Esophagus (tissue), 2 donors: ENCODE data around the gene REEP6. TPM values are rescaled to one million over a fixed set of nuclear protein-coding genes. Genes with fewer than 3 reads are reported as not detected.
A peak's percentile ranks its signal among the peaks of the same experiment; 100 is the strongest.

ENCODE experiments used
- H3K27ac ChIP-seq, 2 donors: one replicate each; pipeline ENCODE4 v1.5.1; 2013; ENCODE audit warnings: low read depth in 2 of 2, mild to moderate bottlenecking in 2 of 2, inconsistent platforms in 1 of 2, low read length in 1 of 2, moderate library complexity in 1 of 2
- H3K27me3 ChIP-seq, 2 donors: one replicate each; pipeline ENCODE4 v1.6.1; 2013; ENCODE audit warnings: low read length in 2 of 2, control low read depth in 1 of 2, mild to moderate bottlenecking in 1 of 2; ENCODE audit not compliant: insufficient read depth in 2 of 2, control insufficient read depth in 1 of 2
- H3K36me3 ChIP-seq, 2 donors: one replicate each; pipeline ENCODE4 v1.6.1; 2013; ENCODE audit warnings: low read length in 1 of 2; ENCODE audit not compliant: control insufficient read depth in 2 of 2, insufficient read depth in 2 of 2
- H3K4me1 ChIP-seq, 2 donors: one replicate each; pipeline ENCODE4 v1.6.1; 2013; ENCODE audit warnings: low read length in 1 of 2; ENCODE audit not compliant: control insufficient read depth in 2 of 2, insufficient read depth in 2 of 2
- H3K4me3 ChIP-seq, 2 donors: one replicate each; pipeline ENCODE4 v1.5.1; 2013; ENCODE audit warnings: low read length in 2 of 2, mild to moderate bottlenecking in 2 of 2, low read depth in 1 of 2, moderate library complexity in 1 of 2
- H3K9me3 ChIP-seq, 2 donors: one replicate each; pipeline ENCODE4 v1.6.1; 2013; ENCODE audit warnings: mild to moderate bottlenecking in 2 of 2, low read depth in 1 of 2, low read length in 1 of 2, moderate library complexity in 1 of 2; ENCODE audit not compliant: control insufficient read depth in 2 of 2, insufficient read depth in 1 of 2
- WGBS, 2 donors: extraction: QIAGEN DNeasy Blood & Tissue Kit; methylation state at CpG; one replicate each; pipeline ENCODE4 v1.1.7; 2013; 5-methylcytosine and 5-hydroxymethylcytosine counted together
- polyA plus RNA-seq, 2 donors: library from polyadenylated mRNA; stranded (reverse); fragments of 200-250 nt; gene quantifications; one replicate each; pipeline ENCODE4 v1.2.3, GENCODE V29; 2013
- donor health status: healthy with polysubstance abuse.
- donor health status: Bipolar disorder and iron deficiency.

The REEP6 gene
- polyA plus RNA-seq, result 10 to 100 TPM; 10.1 to 14.4 TPM

DNA sequence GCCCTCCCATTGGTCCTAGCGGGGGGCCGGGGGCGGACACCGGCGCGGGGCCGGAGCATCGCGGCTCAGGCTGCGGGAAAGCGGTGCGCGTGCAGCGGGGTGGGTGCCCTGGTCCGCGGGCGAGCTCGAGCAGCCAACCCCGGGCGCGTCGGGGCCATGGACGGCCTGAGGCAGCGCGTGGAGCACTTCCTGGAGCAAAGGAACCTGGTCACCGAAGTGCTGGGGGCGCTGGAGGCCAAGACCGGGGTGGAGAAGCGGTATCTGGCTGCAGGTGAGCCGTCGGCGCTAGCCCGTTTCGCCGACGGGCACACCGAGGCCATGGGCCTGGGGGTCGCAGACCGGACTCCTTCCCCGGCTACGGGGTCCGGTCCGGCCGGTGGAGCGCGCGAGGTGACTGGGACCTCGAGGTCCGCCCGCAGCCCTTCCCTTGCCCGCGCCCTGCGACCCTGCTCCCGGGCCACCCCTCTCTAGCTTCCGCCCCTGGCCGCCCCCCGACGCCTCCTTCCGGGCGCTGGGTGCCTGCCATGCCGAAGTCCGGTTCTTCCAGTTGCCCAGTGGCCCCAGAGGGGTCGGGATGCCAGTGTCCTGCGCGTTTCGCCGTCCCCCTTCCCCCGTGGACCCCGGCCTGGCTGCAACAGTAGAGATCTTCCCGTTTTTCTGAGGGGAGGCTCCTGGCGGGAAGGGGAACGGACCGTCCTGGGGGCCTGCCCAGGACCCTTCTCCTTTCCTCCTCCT lies at the start of gene REEP6:
TSS of gene REEP6 (plus strand) at position 68 of the 735 bp plus-strand sequence. CDS start at position 157, 89 bp downstream.
- peak within 1 kb of the TSS; percentile 83 to 87 for H3K27ac ChIP-seq

DNA sequence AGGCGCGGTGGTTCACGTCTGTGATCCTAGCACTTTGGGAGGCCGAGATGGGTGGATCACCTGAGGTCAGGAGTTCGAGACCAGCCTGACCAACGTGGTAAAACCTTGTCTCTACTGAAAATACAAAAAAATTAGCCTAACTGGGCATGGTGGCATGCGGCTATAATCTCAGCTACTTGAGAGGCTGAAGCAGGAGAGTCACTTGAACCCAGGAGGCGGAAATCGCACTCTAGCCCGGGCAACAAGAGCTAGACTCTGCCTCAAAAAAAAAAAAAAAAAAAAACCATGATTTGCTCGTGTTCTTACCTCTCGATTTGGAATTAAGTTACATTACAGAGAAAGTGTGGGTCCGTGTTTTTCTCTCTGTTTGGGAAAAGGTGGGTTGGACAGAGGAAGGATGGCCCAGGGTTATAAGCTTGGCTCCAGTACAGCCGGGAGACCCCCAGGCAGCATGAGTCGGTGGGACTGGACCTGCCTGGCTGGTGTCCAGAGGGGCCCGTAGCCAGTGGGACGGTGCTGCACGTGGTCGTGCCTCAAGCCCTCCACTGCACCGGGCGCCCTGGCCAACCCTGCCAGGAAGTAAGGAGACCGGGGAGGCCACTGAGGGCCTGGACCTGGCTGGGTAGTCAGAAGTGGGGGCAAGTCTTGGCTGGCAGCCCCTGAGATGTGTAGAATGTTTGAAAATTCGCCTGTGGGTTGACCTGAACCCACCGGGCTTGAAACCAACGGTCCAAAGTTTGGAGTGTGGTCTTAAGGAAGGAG lies 49.1 kb upstream of the REEP6 start:
- Histone ChIP-seq H3K27me3 (peaks cover 0 to 8% of the 10 kb centered on the region in 2 donors), H3K27ac (no peak overlapping the region), H3K36me3 (peaks cover 4 to 25% of the 10 kb centered on the region in 2 donors), H3K4me3 (no peak overlapping the region), H3K4me1 (peaks cover 7 to 13% of the 10 kb centered on the region in 2 donors), H3K9me3 (no peaks in the 10 kb centered on the region)
- WGBS, 2 donors, result 80 to 86% methylated on average over 25 of the region's 25 CpGs

More for the DNA sequence above, at the start of gene REEP6:
- 4% methylated on average over 65 to 73 of the region's 73 CpGs for WGBS, 2 donors
- Histone ChIP-seq H3K4me1 (peaks cover 0 to 9% of the 10 kb centered on the region in 2 donors), H3K36me3 (no peaks in the 10 kb centered on the region), H3K9me3 (no peaks in the 10 kb centered on the region), H3K27me3 (no peaks in the 10 kb centered on the region), H3K4me3 (peak within 1 kb of the TSS; percentile 49 to 71)

DNA sequence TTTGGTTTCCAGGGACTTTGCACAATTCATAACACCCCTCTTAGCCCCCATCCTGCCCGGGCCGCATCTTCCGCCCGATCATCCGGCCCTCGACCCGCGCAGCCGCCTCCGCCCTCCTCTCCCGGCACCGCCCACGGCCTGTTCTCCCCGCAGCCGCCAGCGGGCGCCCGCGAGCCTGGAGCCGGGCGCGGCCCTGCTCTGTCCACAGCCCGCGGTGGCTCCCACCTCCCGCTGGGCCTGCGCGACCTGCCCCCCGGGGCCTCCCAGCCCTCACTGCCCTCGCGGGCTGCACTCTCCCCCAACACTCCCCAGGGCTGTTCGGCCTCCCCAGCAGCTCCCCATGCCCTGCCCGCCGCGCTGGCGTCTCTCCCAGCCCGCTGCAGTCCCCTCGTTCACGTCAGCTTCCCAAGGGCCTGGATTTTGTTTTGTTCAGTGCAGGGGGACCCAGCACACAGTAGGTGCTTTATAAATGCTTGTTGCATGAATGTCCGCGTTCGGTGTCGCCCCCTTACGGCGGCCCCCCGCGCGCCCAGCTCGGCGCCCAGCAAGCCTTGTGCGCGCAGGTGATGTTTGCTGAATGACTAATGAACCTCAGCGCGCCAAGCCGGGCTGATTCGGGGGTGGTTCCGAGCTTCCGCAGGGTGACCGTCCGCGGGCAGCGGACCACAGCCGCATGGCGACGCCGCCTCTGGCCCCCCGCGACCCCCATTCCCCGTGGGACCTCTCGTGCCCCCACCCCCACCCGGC lies 45.6 kb upstream of the REEP6 start:
- Histone ChIP-seq H3K27me3 (peaks cover 3 to 26% of the 10 kb centered on the region in 2 donors), H3K27ac (no peak overlapping the region), H3K4me3 (peak overlapping the region; percentile 25 to 28), H3K4me1 (peaks cover 3 to 6% of the 10 kb centered on the region in 2 donors), H3K36me3 (peaks cover 4 to 17% of the 10 kb centered on the region in 2 donors), H3K9me3 (no peaks in the 10 kb centered on the region)
- WGBS, 2 donors, result 1 to 2% methylated on average over 52 to 70 of the region's 70 CpGs

DNA sequence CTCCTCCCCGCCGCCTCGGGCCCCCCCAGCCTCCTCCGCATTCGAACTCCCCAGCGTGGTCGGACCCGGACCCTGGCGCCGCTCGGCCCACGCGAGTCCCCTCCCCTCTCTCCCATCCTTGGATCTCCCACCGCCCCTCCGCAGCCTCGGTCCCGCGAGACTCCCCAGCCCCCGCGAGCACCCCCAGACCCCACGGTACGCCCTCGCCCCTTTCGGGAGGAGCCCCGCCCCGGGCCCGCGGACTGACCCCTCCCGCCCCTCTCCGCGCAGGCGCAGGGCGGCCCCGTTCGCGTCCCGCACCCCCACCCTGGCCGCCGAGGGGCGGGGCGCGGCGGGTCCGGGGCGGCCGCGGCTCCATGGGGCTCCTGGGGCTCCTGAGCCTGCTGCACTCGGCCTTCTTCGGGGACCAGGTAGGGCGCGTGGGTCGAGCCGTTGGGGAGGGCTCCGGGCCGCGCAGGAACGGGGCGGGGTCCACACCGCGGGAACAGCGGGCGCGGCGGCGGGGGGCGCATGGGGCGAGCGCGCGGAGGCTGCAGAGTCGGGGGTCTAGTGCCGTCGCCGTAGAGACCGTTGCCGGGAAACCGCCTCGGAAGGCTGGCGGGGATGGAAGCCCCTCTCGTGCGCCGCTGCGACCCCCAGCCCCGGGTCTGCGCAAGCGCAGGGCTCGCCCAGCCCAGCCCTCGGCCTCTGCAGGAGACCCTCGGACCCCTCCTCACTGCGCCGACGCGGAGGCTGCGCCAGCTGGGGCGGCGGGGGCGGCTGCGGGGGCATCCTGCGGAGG lies 44.9 kb upstream of the REEP6 start:
- H3K9me3 ChIP-seq, result no peaks in the 10 kb centered on the region
- peaks cover 0 to 6% of the 10 kb centered on the region in 2 donors for H3K4me1 ChIP-seq
- WGBS, 2 donors, result 2% methylated on average over 77 to 99 of the region's 99 CpGs
- peaks cover 3 to 31% of the 10 kb centered on the region in 2 donors for H3K27me3 ChIP-seq
- no peak overlapping the region for H3K27ac ChIP-seq
- H3K36me3 ChIP-seq, result peaks cover 4 to 10% of the 10 kb centered on the region in 2 donors
- peak overlapping the region in 1 of 2 donors; percentile 25 for H3K4me3 ChIP-seq

DNA sequence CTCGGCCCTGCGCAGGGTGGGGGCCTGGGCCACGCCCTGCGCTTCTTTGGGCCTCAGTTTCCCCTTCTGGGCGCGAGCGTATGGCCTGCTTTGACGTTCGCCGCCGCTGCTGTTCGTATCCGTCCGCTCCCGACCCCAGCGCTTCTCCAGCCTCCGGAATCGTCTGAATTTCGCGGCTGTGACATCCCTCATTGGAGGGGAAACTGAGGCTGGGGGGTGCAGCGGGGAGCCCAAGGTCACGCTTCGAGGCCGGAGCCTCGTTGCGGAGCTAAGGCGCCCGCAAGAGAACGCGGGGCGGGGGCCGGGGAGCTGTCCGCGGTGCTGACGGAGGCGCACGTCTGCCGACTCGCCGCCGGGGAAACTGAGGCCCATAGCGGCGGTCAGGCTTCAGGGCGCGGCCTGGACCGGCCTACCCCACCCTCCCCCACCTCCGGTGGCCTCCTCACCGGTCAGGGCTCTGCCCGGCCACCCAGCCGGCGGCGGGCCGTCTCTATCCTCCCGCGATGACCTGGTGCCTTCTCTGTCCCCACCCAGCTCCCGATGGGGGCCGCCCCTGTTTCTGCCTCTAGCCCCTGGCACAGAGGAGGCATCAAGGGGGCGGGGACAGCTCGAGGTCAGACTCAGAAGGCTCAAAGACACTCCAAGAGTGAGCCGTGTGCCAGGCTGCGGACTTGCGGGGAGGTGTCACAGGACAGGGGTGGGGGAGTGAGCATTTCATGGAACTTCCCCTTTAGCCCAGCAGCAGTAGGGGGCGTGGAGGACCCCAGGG lies 44.1 kb upstream of the REEP6 start:
- peaks cover 0 to 6% of the 10 kb centered on the region in 2 donors for H3K4me1 ChIP-seq
- peaks cover 3 to 31% of the 10 kb centered on the region in 2 donors for H3K27me3 ChIP-seq
- H3K9me3 ChIP-seq, result no peaks in the 10 kb centered on the region
- H3K4me3 ChIP-seq, result no peak overlapping the region
- no peak overlapping the region for H3K27ac ChIP-seq
- peaks cover 3 to 4% of the 10 kb centered on the region in 2 donors for H3K36me3 ChIP-seq
- 4 to 5% methylated on average over 45 to 63 of the region's 63 CpGs for WGBS, 2 donors

DNA sequence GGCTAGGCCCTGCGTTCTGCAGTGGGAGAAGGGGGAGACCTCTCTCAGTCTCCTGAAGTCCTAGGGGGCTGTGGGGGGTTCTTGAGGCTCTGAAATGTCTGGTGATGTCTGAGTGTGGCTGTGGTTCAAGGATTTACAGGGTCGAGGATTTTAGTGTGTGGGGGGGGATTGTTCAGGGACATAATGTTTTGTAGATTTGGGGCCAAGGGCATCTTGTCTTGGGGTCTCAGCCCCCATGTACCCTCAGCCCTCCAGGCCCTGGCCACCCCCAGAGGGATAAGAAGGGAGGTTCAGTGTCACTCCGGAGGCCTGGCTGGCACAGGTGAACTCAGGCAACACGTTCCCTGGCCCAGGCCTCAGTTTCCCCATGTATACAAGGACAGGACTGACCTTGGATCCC lies 43.5 kb upstream of the REEP6 start:
- Histone ChIP-seq H3K36me3 (no peaks in the 10 kb centered on the region), H3K4me3 (no peak overlapping the region), H3K4me1 (peaks cover 0 to 11% of the 10 kb centered on the region in 2 donors), H3K27me3 (peaks cover 3 to 36% of the 10 kb centered on the region in 2 donors), H3K27ac (no peak overlapping the region), H3K9me3 (no peaks in the 10 kb centered on the region)
- WGBS, 2 donors, result 11 to 25% methylated on average over 4 of the region's 4 CpGs

DNA sequence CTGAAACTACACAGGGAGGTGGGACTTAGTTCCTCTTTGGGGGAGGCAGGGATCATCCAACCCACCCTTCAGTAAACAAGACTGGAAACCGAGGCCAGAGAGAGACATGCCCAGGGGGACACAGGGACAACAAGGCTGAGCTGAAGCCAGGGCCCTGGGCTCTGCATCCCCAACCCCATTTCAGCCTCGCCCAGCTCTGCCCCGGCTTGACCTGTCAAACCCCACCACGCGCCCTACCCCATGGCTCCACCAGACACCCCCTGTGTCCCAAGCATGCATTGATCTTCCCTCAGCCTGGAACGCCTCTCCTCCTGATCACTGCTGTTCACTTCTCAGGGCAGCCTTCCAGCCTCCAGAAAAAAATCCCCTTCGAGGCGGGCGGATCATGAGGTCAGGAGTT lies 43.0 kb upstream of the REEP6 start:
- Histone ChIP-seq H3K4me3 (no peak overlapping the region), H3K36me3 (no peaks in the 10 kb centered on the region), H3K27me3 (peaks cover 3 to 40% of the 10 kb centered on the region in 2 donors), H3K27ac (no peak overlapping the region), H3K4me1 (peaks cover 1 to 14% of the 10 kb centered on the region in 2 donors), H3K9me3 (no peaks in the 10 kb centered on the region)
- 69 to 76% methylated on average over 9 of the region's 9 CpGs for WGBS, 2 donors

DNA sequence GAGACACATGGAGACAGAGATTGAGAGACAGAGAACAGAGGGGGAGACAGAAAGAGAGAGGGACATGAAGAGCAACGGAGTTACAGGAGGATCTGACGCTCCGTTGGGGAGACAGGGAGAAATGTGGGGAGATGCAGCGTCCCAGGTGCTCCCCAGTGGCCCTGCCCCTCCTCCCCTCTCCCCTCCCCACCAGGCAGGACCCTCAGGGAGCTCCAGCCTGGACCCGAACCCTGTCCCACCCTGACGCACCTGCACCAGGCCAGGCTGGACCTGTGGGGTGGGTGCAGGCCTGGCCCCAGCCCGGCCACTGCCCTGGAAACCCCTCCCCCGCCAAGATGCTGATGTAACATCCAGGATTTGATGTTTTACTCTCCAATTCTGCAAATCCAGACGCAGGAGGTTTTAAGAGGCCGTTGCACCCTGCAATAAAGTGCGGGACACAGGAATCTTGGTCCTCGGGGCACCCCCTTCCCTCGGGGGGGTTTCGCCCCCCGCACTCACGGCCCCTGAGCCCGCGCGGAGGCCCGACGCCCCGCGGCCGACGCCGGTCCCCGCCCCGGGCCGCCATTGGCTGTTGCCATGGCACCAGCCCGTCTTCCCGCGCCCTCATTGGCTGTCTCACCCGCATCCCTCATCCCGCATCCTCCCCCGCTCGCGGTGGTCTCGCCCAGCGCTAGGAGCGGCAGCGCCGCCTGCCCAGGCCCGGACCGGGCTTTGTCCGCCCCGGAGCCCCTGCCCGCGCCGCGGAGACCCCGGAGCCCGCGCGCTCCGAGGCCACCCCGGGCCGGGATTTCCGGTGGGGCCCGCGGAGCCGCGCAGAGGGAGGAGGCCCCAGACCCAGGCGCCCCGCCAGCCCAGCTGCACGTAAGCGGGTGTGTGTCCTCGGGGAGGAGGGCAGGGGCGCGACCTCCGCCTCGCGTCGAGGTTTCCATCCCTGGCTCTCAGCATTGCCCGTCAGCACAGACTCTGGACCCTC lies 41.2 kb upstream of the REEP6 start, which contains the start of gene APC2:
TSS of gene APC2 (plus strand) at position 655 of the 976 bp plus-strand sequence. CDS start 2,881 bp downstream, outside the sequence.
- Histone ChIP-seq H3K4me3 (no peak within 1 kb of the TSS), H3K36me3 (no peaks in the 10 kb centered on the region), H3K27ac (no peak within 1 kb of the TSS), H3K4me1 (peaks cover 5 to 23% of the 10 kb centered on the region in 2 donors), H3K9me3 (peaks cover 0 to 3% of the 10 kb centered on the region in 2 donors), H3K27me3 (peaks cover 3 to 48% of the 10 kb centered on the region in 2 donors)
- WGBS, 2 donors, result 4 to 5% methylated on average over 68 to 74 of the region's 74 CpGs
